Central memory CD4-positive, alpha-beta T cell (primary cell): ENCODE measurements around the gene ZNF417.
"Not testable (repeated sequence)": the region's sequence is repeated elsewhere in the genome, so short reads cannot be mapped to it uniquely, and the experiment has no call there.

Source experiments
- DNase-seq: peaks from one replicate; pipeline ENCODE4 v3.0.0; 2022
- total RNA-seq, 3 experiments: gene quantifications; one replicate each; lab custom pipeline; 2026; lab: John Stamatoyannopoulos, UW

ZNF417 gene
- total RNA-seq = 15.8 to 53.7 (median 46.3) reads per million in 3 experiments

GRCh38 chr19:57916168-57916995 lies at the start of gene ZNF417:
TSS of gene ZNF417 (minus strand) at chr19:57916592. CDS start at chr19:57916411, 181 bp downstream.
- peak; percentile 88 for DNase-seq

- no peak for DNase-seq
Measured at GRCh38 chr19:57964761-57965160, 48.4 kb upstream of the ZNF417 start.

GRCh38 chr19:57961785-57962184 lies 45.4 kb upstream of the ZNF417 start:
- no peak for DNase-seq

- no peak for DNase-seq
Measured at GRCh38 chr19:57954996-57955395, 38.6 kb upstream of the ZNF417 start.

- DNase-seq = no peak
Measured at GRCh38 chr19:57949702-57950101, 33.3 kb upstream of the ZNF417 start.

- DNase-seq = no peak
Measured at GRCh38 chr19:57949296-57949695, 32.9 kb upstream of the ZNF417 start.

GRCh38 chr19:57947419-57948134 lies 31.2 kb upstream of the ZNF417 start, which contains the start of gene ZNF256:
TSS of gene ZNF256 (minus strand) at chr19:57947706. CDS start at chr19:57947474, 232 bp downstream.
- peak; percentile 80 for DNase-seq

- DNase-seq = no peak
Measured at GRCh38 chr19:57947088-57947418, 30.7 kb upstream of the ZNF417 start.

- DNase-seq = no peak
Measured at GRCh38 chr19:57946316-57946715, 29.9 kb upstream of the ZNF417 start.

- DNase-seq = no peak
Measured at GRCh38 chr19:57941593-57941992, 25.2 kb upstream of the ZNF417 start.

GRCh38 chr19:57935731-57936130 lies 19.3 kb upstream of the ZNF417 start:
- DNase-seq = no peak

- peak; percentile 50 for DNase-seq
Measured at GRCh38 chr19:57934820-57935665, 18.7 kb upstream of the ZNF417 start, which contains the start of gene ZNF418. TSS of gene ZNF418 (minus strand) at chr19:57935402. CDS start at chr19:57933822, 1,580 bp downstream.

GRCh38 chr19:57927587-57927986 lies 11.2 kb upstream of the ZNF417 start:
- no peak for DNase-seq

GRCh38 chr19:57914531-57914930 lies 1.9 kb downstream of the ZNF417 start:
- DNase-seq = no peak

GRCh38 chr19:57907394-57907793 lies 9.0 kb downstream of the ZNF417 start:
- DNase-seq = no peak

GRCh38 chr19:57905258-57905657 lies 11.1 kb downstream of the ZNF417 start:
- no peak for DNase-seq

GRCh38 chr19:57903618-57904184 lies 12.7 kb downstream of the ZNF417 start:
- DNase-seq = no peak

GRCh38 chr19:57900311-57900710 lies 16.1 kb downstream of the ZNF417 start:
- no peak for DNase-seq

GRCh38 chr19:57890706-57891105 lies 25.7 kb downstream of the ZNF417 start:
- not testable (repeated sequence) for DNase-seq

- peak; percentile 76 for DNase-seq
Measured at GRCh38 chr19:57888560-57889231, 27.7 kb downstream of the ZNF417 start, which contains the start of gene ZNF814. TSS of gene ZNF814 (minus strand) at chr19:57889037. CDS start at chr19:57888802, 235 bp downstream.

GRCh38 chr19:57888107-57888559 lies 28.3 kb downstream of the ZNF417 start:
- no peak for DNase-seq
